Urothelium cell line (cell line): Measurements from ENCODE around the gene MED16.
A peak's percentile ranks its signal among the peaks of the same experiment; 100 is the strongest.
"Not testable (repeated sequence)": the region's sequence is repeated elsewhere in the genome, so short reads cannot be mapped to it uniquely, and the experiment has no call there.

Experiments
- DNase-seq: peaks from one replicate; pipeline ENCODE4 v3.0.0; 2011; ENCODE audit warnings: low spot score, mixed read lengths
- FAIRE-seq: peaks from 2 replicates; lab custom pipeline; 2011; peaks lifted over from hg19 to GRCh38; lab: Jason Lieb, UNC

Gene MED16

GRCh38 chr19:831407-832369, 61.3 kb downstream of the MED16 start:
- DNase-seq = no peak
- FAIRE-seq = no peak

DNA sequence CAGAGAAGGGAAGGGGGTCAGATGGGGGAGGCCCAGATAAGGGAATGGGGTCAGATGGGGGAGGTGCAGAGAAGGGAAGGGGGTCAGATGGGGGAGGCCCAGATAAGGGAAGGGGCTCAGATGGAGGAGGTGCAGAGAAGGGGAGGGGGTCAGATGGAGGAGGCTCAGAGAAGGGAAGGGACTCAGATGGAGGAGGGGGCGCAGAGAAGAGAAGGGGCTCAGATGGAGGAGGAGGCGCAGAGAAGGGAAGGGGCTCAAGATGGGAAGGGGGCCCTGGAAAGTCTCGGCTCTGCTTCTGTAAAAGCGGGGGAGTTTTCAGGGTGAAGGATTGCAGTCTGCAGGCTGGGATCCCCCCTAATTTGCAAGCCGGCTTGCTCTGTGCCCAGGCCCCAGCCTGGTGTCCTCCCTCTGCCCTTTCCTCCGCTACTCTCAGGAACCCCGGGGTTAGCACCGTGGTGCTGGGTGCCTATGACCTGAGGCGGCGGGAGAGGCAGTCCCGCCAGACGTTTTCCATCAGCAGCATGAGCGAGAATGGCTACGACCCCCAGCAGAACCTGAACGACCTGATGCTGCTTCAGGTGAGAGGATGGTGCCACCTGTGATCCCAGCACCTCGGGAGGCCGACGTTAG, 63.7 kb downstream of the MED16 start:
- DNase-seq (no peak), FAIRE-seq (no peak)

GRCh38 chr19:827710-828321, 65.2 kb downstream of the MED16 start, which contains the start of gene AZU1:
TSS of gene AZU1 (plus strand) at chr19:827837. CDS start at chr19:827847, 10 bp downstream.
- FAIRE-seq (no peak), DNase-seq (no peak)

- FAIRE-seq (no peak), DNase-seq (no peak)
These were observed 65.7 kb downstream of the MED16 start for GRCh38 chr19:827314-827709.

GRCh38 chr19:825897-826644, 66.9 kb downstream of the MED16 start:
- no peak for FAIRE-seq
- DNase-seq = no peak

DNA sequence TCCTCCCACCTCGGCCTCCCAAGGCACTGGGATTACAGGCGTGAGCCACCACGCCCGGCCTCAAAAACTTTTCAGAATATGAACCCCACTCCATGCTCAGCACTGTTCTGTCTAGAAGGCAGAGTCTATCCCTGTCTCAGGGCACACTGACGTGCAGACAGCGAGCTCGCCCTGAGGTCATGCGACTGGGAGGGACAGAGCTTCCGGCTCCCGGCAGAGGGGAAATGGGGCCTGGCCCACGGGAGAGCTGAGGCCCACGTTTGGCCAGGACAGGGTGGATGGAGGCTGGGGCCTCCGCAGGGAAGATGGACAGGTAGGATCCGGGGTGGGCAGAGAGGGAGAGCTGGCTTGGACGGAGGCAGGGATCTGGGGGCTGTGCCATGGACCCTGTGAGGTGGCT, 68.1 kb downstream of the MED16 start:
- FAIRE-seq (no peak), DNase-seq (no peak)

DNA sequence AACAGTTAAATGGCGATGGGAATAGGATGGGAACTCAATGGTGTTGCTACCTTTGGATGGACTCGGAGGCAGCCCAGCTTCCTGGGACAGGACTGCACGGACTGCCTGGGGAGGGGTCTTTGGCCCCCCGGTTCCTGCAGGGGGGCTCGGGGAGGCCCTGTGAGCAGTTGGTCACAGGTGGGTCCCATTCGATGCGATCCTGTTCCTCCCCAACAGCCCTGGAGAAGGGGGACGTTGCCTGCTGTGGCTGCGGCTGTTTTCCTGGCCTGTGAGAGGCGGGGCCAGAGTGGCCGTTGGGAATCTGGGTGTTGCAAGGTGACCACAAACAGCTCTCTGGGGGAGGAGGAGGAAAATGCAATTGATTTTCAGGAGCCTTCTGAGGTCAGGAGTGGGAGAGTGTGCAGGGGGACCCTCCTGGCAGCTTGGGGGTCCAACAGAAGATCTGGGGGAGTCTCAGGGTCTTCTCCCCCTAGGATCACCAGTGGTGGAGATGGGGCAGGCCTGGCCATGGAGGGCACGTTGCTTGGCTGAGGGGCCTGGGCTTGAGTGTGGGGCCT, 69.3 kb downstream of the MED16 start:
- FAIRE-seq = no peak
- DNase-seq = peak; percentile 38

DNA sequence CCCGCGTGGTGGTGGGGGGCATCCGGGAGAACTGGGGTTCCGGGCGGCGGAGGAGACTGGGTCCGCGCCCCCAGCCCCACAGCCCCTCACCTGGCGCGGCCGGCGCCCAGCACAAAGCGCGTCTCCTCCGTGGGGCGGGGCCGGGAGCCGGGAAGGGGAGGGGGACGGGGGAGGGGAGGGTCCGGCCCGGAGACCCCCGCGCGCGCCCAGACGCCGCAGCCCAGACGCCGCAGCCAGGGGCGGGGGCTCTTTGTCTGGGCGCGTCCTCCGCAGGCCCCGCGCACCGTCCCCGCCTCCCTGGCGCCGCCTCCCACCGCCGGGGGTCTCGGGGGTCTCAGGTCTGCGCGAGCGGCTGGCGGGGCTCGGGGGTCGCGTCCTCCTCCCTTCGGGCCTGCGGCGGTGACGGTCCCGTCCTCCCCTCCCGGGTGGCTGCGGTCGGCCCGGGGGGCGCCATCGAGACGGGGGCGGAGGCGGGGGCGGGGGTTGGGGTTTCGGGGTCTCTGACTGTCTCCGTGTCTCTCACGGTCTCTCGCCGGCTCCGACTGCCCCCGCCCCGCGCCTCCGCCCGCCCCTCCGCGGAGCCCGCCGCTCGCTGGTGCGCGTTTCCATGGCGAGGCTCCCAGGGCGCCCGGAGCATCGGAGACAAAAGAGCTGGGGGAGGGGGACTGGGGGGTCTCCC, 71.0 kb downstream of the MED16 start, which contains the start of gene PLPPR3:
Gene PLPPR3 (minus strand): TSS at position 131 of the 679 bp plus-strand sequence. CDS start 396 bp downstream, outside the sequence.
- DNase-seq (no peak), FAIRE-seq (no peak)

GRCh38 chr19:821231-821824, 71.7 kb downstream of the MED16 start:
- DNase-seq (no peak), FAIRE-seq (no peak)

- DNase-seq, FAIRE-seq: not testable (repeated sequence)
These were observed 72.8 kb downstream of the MED16 start for GRCh38 chr19:820212-820611.
